MM.1S (cell line): ENCODE measurements around the gene ARF6.

Source experiments
- DNase-seq: peaks from one replicate; pipeline ENCODE4 v3.0.0-alpha.2; 2015
- H2AFZ ChIP-seq: fragments of 300-600 bp; sonication (generic); 2 replicates; pipeline ENCODE4 v1.6.0; 2016; ENCODE audit warnings: antibody characterized with exemption, low read length
- H3F3A ChIP-seq: fragments of 300-600 bp; sonication (generic); 2 replicates; pipeline ENCODE4 v1.6.1; 2016; ENCODE audit warnings: mild to moderate bottlenecking, antibody characterized with exemption, low read length, moderate library complexity, mixed read lengths; ENCODE audit not compliant: insufficient read depth
- H3K27ac ChIP-seq: fragments of 300-600 bp; sonication (generic); 2 replicates; pipeline ENCODE4 v1.5.1; 2016; ENCODE audit warnings: mild to moderate bottlenecking, low read length
- H3K27me3 ChIP-seq: fragments of 300-600 bp; sonication (generic); replicated peaks from 2 replicates; pipeline ENCODE4 v1.6.0; 2016; ENCODE audit warnings: low read length; ENCODE audit not compliant: insufficient read depth
- H3K36me3 ChIP-seq: fragments of 300-600 bp; sonication (generic); replicated peaks from 2 replicates; pipeline ENCODE4 v1.6.1; 2016; ENCODE audit warnings: mild to moderate bottlenecking, low read length, mixed read lengths; ENCODE audit not compliant: insufficient read depth
- H3K4me1 ChIP-seq: fragments of 300-600 bp; sonication (generic); 2 replicates; pipeline ENCODE4 v1.6.1; 2016; ENCODE audit warnings: low read length, mixed read lengths
- H3K4me2 ChIP-seq: fragments of 300-600 bp; sonication (generic); 2 replicates; pipeline ENCODE4 v1.6.0; 2016; ENCODE audit warnings: low read depth, low read length
- H3K4me3 ChIP-seq: fragments of 300-600 bp; sonication (generic); 2 replicates; pipeline ENCODE4 v1.5.1; 2016; ENCODE audit warnings: low read length, mixed read lengths
- H3K79me2 ChIP-seq: fragments of 300-600 bp; sonication (generic); 2 replicates; pipeline ENCODE4 v1.6.1; 2016; ENCODE audit warnings: mixed run types, low read length, mixed read lengths
- H3K9ac ChIP-seq: fragments of 300-600 bp; sonication (generic); 2 replicates; pipeline ENCODE4 v1.6.1; 2016; ENCODE audit warnings: low read length, mixed read lengths
- H3K9me2 ChIP-seq: fragments of 300-600 bp; sonication (generic); replicated peaks from 2 replicates; pipeline ENCODE4 v1.6.1; 2016; ENCODE audit warnings: mild to moderate bottlenecking, low read length, mixed read lengths; ENCODE audit not compliant: insufficient read depth
- H3K9me3 ChIP-seq: fragments of 300-600 bp; sonication (generic); replicated peaks from 2 replicates; pipeline ENCODE4 v1.6.1; 2016; ENCODE audit warnings: mild to moderate bottlenecking, low read length, mixed read lengths; ENCODE audit not compliant: insufficient read depth
- H4K20me1 ChIP-seq: fragments of 300-600 bp; sonication (generic); 2 replicates; pipeline ENCODE4 v1.6.1; 2016; ENCODE audit warnings: mild to moderate bottlenecking, low read length, moderate library complexity, mixed read lengths; ENCODE audit not compliant: insufficient read depth
- EZH2 ChIP-seq: fragments of 300-600 bp; sonication (generic); optimal IDR thresholded peaks from 2 replicates; pipeline ENCODE3; 2017; ENCODE audit warnings: low read depth, mild to moderate bottlenecking, antibody characterized with exemption, low read length, mixed read lengths
- EZH2phosphoT487 ChIP-seq: fragments of 300-600 bp; sonication (generic); IDR thresholded peaks from 2 replicates; pipeline ENCODE4 v1.6.1; 2018; ENCODE audit warnings: antibody characterized with exemption, low read length
- TF ChIP-seq, protein P1 (sequence below): fragments of 300-600 bp; sonication (generic); IDR thresholded peaks from 2 replicates; pipeline ENCODE4 v1.5.1; 2016; ENCODE audit warnings: antibody characterized with exemption, low read length, mixed read lengths

ARF6 gene

DNA sequence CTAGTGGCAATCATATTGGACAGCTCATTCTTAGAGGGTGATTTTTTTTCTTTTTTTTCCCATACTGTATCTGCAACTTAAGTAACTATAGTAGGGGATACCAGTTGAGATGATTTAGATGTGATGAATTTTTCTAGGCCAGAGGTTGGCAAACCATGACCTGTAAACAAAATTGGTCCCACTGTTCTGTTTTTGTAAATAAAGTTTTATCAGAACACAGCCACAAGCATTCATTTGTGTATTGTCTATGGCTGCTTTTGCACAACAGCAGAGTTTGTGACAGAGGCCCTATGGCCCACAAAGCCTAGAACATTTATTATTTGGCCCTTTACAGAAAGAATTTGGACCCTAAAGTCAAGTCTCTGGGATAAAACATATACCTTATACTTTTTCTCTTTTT lies 11.4 kb downstream of the ARF6 start:
- Histone ChIP-seq H3F3A (no peaks in the 10 kb centered on the region), H4K20me1 (no peaks in the 10 kb centered on the region), H3K4me2 (no peak overlapping the region), H2AFZ (no peak overlapping the region), H3K27me3 (no peaks in the 10 kb centered on the region), H3K9me2 (no peaks in the 10 kb centered on the region), H3K4me1 (no peaks in the 10 kb centered on the region), H3K4me3 (no peak overlapping the region), H3K79me2 (no peaks in the 10 kb centered on the region), H3K9ac (no peak overlapping the region), H3K36me3 (no peaks in the 10 kb centered on the region), H3K9me3 (no peaks in the 10 kb centered on the region), H3K27ac (no peak overlapping the region)
- DNase-seq = no peak
- TF ChIP-seq, protein P1, sequence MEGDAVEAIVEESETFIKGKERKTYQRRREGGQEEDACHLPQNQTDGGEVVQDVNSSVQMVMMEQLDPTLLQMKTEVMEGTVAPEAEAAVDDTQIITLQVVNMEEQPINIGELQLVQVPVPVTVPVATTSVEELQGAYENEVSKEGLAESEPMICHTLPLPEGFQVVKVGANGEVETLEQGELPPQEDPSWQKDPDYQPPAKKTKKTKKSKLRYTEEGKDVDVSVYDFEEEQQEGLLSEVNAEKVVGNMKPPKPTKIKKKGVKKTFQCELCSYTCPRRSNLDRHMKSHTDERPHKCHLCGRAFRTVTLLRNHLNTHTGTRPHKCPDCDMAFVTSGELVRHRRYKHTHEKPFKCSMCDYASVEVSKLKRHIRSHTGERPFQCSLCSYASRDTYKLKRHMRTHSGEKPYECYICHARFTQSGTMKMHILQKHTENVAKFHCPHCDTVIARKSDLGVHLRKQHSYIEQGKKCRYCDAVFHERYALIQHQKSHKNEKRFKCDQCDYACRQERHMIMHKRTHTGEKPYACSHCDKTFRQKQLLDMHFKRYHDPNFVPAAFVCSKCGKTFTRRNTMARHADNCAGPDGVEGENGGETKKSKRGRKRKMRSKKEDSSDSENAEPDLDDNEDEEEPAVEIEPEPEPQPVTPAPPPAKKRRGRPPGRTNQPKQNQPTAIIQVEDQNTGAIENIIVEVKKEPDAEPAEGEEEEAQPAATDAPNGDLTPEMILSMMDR = no peak
- TF ChIP-seq EZH2 (no peak), EZH2phosphoT487 (no peak)

DNA sequence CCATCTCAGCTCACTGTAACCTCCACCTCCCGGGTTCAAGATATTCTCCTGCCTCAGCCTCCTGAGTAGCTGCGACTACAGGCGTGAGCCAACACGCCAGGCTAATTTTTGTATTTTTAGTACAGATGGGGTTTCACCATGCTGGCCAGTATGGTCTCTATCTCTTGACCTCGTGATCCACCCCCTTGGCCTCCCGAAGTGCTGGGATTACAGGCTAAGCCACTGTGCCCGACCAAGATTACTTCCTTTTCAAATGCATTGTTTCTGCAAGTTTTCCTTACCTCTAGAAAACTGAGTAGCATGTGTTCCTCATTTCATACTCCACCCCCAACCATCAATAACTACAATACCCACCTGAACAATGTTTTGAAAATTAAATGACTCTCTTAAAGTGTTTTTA lies 13.1 kb downstream of the ARF6 start:
- Histone ChIP-seq H3K9me3 (no peaks in the 10 kb centered on the region), H3F3A (no peaks in the 10 kb centered on the region), H3K27me3 (no peaks in the 10 kb centered on the region), H3K36me3 (no peaks in the 10 kb centered on the region), H2AFZ (no peak overlapping the region), H3K27ac (no peak overlapping the region), H4K20me1 (no peaks in the 10 kb centered on the region), H3K4me3 (no peak overlapping the region), H3K9me2 (no peaks in the 10 kb centered on the region), H3K4me1 (no peaks in the 10 kb centered on the region), H3K79me2 (no peaks in the 10 kb centered on the region), H3K4me2 (no peak overlapping the region), H3K9ac (no peak overlapping the region)
- DNase-seq = no peak
- TF ChIP-seq EZH2phosphoT487 (no peak), EZH2 (no peak)
- TF ChIP-seq, protein P1 = no peak

DNA sequence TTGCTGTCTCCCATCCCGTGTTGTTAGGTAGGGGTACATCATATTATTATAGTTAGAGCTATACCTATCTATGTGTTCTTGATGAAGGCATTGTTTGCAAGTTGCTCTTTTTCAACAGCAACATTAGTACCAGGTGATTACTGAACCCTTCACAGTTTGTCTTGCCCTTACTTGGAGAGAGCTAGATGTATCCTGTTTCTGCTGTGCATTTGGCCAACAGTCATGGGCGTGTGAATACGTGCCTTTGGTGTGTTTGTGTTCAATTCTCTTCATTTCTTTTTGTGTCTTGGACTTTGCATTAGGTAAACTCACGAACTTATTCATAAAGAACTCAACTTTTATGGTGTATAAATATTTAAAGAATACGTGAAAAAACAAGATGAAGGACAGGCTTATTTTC lies 14.3 kb downstream of the ARF6 start:
- no peaks in the 10 kb centered on the region for H3K9me3 ChIP-seq
- no peak overlapping the region for H2AFZ ChIP-seq
- H3K27me3 ChIP-seq = no peaks in the 10 kb centered on the region
- no peaks in the 10 kb centered on the region for H4K20me1 ChIP-seq
- H3F3A ChIP-seq = no peaks in the 10 kb centered on the region
- TF ChIP-seq EZH2phosphoT487 (no peak), EZH2 (no peak)
- TF ChIP-seq, protein P1 = no peak
- no peak overlapping the region for H3K4me3 ChIP-seq
- H3K9me2 ChIP-seq = no peaks in the 10 kb centered on the region
- no peak overlapping the region for H3K4me2 ChIP-seq
- H3K4me1 ChIP-seq = no peaks in the 10 kb centered on the region
- no peak for DNase-seq
- no peak overlapping the region for H3K9ac ChIP-seq
- no peak overlapping the region for H3K27ac ChIP-seq
- H3K36me3 ChIP-seq = no peaks in the 10 kb centered on the region
- H3K79me2 ChIP-seq = no peaks in the 10 kb centered on the region

DNA sequence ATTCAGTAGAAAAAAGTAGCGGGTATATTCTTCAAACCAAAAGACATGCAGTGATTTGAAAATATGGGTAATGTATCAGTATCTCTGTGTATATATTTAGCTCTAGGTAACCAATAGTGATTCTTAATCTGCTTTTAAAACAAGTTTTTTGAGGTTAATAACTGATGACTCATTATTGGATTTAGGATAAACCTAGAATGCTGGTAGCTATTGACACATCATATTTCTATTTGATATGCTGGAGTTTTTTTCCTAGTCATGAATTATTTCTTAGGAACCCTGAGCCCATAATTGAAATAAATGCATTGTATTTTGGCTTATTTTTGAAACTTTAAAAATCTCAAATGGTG lies 15.5 kb downstream of the ARF6 start:
- H3K27me3 ChIP-seq = no peaks in the 10 kb centered on the region
- H3K4me3 ChIP-seq = no peak overlapping the region
- H3K36me3 ChIP-seq = no peaks in the 10 kb centered on the region
- H3K4me2 ChIP-seq = no peak overlapping the region
- no peaks in the 10 kb centered on the region for H3K79me2 ChIP-seq
- H3K27ac ChIP-seq = no peak overlapping the region
- no peaks in the 10 kb centered on the region for H3F3A ChIP-seq
- H3K9me3 ChIP-seq = no peaks in the 10 kb centered on the region
- no peaks in the 10 kb centered on the region for H3K9me2 ChIP-seq
- no peak for DNase-seq
- no peaks in the 10 kb centered on the region for H4K20me1 ChIP-seq
- TF ChIP-seq EZH2phosphoT487 = no peak
- TF ChIP-seq EZH2 = no peak
- TF ChIP-seq, protein P1 = no peak
- no peaks in the 10 kb centered on the region for H3K4me1 ChIP-seq
- H2AFZ ChIP-seq = no peak overlapping the region
- no peak overlapping the region for H3K9ac ChIP-seq
